OCI-LY1 (cell line): Measurements from ENCODE around the gene POLR2A.

ENCODE experiments used
- CTCF ChIP-seq: fragments of 200-600 bp; sonication (generic), shearing (Covaris generic); IDR thresholded peaks from 2 replicates; pipeline ENCODE4 v1.5.1; 2017; ENCODE audit warnings: mild to moderate bottlenecking, antibody characterized with exemption, low read length, moderate library complexity, mixed read lengths
- EZH2 ChIP-seq: fragments of 200-600 bp; sonication (generic), shearing (Covaris generic); IDR thresholded peaks from 2 replicates; pipeline ENCODE4 v1.8.0; 2017; ENCODE audit warnings: borderline replicate concordance, mixed run types, mild to moderate bottlenecking, antibody characterized with exemption, low read length, moderate library complexity, mixed read lengths

GRCh38 chr17:7462474-7463371 is 21.4 kb upstream of the POLR2A start:
- TF ChIP-seq CTCF (no peak), EZH2 (no peak)
